NAMALWA (cell line): Measurements from ENCODE around the gene EFEMP2.
A peak's percentile ranks its signal among the peaks of the same experiment; 100 is the strongest.
"Not testable (repeated sequence)": the region's sequence is repeated elsewhere in the genome, so short reads cannot be mapped to it uniquely, and the experiment has no call there.

Source experiments
- DNase-seq: peaks from one replicate; pipeline ENCODE4 v3.0.0-alpha.2; 2015; ENCODE audit warnings: low spot score

EFEMP2 gene

GRCh38 chr11:65854161-65854592, 18.4 kb downstream of the EFEMP2 start:
- DNase-seq: peak; percentile 21

GRCh38 chr11:65853246-65853979, 19.2 kb downstream of the EFEMP2 start:
- no peak for DNase-seq

- peak; percentile 46 for DNase-seq
Observed at GRCh38 chr11:65852508-65853245, 19.9 kb downstream of the EFEMP2 start.

- DNase-seq: no peak
Observed at GRCh38 chr11:65851811-65852507, 20.6 kb downstream of the EFEMP2 start.

- peak; percentile 65 for DNase-seq
Observed at GRCh38 chr11:65851083-65851579, 21.5 kb downstream of the EFEMP2 start.

GRCh38 chr11:65850217-65851082, 22.1 kb downstream of the EFEMP2 start:
- peak; percentile 34 for DNase-seq

GRCh38 chr11:65849771-65850216, 22.8 kb downstream of the EFEMP2 start:
- DNase-seq: no peak

- no peak for DNase-seq
Observed at GRCh38 chr11:65849366-65849765, 23.2 kb downstream of the EFEMP2 start.

DNA sequence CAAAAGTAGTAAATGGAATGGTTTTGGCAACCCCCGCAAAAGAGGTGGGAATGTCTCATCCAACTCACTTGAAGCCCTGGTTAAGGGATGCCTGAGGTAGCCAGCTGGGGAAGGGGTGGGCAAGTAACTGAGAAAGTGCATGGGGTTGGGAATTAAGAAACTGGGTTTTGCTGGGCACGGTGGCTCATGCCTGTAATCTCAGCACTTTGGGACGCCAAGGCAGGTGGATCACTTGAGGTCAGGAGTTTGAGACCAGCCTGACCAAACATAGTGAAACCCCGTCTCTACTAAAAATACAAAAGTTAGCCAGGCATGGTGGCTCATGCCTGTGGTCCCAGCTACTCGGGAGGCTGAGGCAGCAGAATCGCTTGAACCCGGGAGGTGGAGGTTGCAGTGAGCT, 23.9 kb downstream of the EFEMP2 start:
- not testable (repeated sequence) for DNase-seq

DNA sequence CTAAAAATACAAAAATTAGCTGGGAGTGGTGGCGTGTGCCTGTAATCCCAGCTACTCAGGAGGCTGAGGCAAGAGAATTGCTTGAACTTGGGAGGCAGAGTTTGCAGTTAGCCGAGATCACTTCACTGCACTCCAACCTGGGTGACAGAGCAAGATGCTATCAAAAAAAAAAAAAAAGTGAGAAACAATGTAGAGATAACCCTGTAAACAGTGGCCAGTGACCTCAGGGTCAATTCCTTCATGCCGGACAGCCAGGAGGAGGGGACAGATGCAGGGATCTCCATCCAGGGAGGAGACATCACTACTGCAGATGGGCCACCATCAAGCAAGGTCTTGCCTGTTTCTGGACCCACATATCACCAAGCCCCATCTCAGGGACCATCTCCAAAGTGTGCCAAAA, 24.9 kb downstream of the EFEMP2 start:
- DNase-seq: no peak

DNA sequence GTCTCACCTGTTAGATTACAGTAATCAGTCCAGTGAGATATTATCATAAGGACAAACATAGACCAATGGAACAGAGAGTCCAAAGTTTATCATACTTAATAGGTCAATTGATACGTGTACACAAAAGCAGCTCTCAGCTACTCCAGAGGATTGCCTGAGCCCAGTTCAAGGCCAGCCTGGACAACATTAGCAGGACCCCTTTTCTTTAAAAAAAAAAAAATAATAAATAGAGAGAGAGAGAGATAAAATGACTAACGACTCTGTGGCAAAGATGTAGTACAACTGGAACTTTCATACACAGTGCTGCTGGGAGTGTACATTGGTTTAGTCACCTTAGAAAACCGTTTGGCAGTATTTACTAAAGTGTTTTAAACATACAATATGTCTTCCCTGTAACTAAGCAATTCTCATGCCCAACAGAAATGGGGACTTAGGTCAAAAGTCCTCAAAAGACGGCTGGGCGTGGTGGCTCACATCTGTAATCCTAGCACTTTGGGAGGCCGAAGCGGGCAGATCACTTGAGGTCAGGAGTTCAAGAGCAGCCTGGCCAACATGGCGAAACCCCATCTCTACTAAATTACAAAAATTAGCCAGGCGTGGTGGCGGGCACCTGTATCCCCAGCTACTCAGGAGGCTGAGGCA, 28.2 kb downstream of the EFEMP2 start:
- no peak for DNase-seq

DNA sequence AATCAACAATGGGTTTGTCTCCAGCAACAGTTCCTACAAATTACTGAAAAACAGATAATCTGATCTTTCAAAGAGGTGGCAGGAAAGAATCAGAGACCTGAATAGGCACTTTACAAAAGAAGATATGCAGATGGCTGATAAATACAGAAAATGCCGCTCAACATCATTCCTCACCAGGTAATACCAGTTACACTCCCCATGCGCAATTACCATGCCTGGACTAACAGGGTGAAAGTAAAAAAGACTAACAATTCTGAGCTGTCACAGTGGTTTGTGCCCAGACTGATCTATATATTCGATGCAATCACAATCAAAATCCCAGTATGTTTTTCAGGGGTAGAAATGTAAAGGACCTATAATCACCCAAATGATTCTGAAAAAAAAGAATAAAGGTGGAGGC, 28.8 kb downstream of the EFEMP2 start:
- DNase-seq: no peak

DNA sequence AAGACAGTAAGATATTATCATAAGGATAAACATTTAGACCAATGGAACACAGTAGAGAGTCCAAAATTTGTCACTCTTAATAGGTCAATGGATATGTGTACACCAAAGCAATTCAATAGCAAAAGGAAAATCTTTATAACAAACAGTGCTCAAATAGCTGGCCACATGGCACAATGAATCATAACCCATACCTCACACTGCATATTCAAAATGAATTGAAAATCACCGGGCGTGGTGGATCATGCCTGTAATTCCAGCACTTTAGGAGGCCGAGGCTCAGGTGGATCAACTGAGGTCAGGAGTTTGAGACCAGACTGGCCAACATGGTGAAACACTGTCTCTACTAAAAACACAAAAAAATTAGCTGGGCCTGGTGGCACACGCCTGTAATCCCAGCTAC, 30.5 kb downstream of the EFEMP2 start:
- DNase-seq: no peak

- DNase-seq: no peak
Observed at GRCh38 chr11:65834202-65834601, 38.4 kb downstream of the EFEMP2 start.

DNA sequence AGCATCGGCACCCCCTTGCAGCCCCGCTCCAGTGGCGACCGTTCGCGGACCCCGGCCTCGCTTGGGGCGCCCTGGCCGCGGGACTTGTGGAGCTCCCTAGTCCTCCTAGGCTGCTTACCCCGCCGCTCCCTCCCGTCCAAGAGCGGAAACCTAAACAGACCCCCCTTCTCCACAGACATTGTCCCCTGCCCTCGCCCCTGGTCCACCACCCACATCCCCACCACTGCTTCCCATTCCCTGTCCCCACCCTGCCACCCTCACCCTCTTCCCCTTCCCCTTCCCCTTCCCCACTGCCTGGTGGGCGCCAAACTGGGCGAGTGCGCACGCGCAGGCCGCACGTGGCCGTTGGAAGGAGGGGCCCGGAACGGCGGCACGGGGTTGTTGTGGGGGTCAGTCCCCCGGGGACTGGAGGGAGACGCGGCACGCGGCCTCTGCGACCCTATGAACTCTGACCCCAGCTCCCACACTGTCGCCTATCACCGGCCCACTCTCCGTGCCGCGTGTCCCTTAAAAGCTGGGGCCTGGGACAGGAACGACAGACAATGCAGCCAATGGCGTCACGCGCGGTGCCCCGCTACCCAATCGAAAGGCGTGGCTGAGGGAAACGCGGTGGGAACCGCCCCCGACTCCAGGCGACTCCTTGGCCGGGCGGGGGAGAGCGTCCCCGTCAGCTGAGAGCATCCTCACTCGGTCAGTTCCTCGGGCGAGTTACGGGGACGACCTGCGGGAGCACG, 39.1 kb downstream of the EFEMP2 start, which contains the start of gene SNX32:
TSS of gene SNX32 (plus strand) at position 667 of the 734 bp plus-strand sequence. CDS start 103 bp downstream, outside the sequence.
- DNase-seq: peak; percentile 95

GRCh38 chr11:65832231-65832630, 40.4 kb downstream of the EFEMP2 start:
- DNase-seq: not testable (repeated sequence)

DNA sequence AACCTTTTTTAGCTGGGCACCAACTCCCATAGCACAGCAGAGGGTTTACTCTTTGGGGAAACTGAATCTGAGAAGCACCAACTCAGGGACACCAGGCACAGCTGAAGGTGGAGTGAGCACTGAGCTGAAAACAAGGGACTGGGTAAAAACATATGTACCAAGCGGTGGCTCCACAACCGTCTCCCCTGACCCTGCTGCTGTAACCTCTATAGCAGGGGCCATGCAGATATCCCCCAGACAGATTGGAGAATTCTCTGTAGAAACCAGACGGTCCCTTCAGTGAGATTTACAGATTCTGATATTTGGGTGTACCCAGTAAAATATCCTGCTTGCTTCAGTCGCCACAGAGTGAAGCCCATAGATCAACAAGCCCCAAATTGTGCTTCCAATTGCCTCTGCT, 43.1 kb downstream of the EFEMP2 start:
- DNase-seq: no peak

DNA sequence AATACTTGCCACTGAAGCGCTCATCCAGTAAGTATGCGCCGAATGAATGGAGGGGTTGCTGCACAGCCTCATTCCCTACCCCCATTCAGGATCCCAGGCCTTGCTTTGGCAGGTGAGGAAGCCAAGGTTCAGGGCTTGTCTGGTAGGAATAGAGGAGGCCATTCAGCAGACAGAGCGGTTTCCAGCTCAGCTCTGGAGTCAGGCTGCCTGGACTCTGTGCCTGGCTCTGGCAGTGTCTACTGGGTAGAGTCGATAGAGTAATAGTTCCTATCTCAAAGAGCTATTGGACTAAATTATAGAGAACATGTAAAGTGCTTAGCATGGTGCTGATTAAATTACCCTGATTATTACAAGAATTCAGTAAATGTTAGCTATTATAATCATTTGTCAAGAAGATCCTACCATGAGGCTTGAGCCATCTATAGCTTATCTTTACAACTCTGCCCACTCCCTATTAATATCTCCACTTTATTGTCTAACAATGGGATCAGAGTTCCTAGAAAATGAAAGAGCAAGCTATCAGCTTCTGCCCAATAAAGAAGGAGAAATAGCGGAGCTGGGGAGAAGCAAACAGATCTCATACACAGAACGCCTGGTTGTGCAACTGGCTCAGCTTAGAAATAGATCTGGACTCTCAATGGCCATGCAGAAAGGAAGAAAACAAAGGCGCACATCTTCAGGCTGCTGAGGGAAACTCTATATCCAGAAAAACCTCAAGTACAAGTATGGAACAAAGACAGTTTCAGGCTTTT, 45.4 kb downstream of the EFEMP2 start:
- no peak for DNase-seq

GRCh38 chr11:65822776-65823528, 49.6 kb downstream of the EFEMP2 start:
- DNase-seq: no peak
